CD14-positive monocyte (primary cell): Measurements from ENCODE around the gene DDX42. TPM values are rescaled to one million over a fixed set of nuclear protein-coding genes. Genes with fewer than 3 reads are reported as not detected.
A peak's percentile ranks its signal among the peaks of the same experiment; 100 is the strongest.

Experiments
- DNase-seq, 3 donors: peaks; one replicate each; pipeline ENCODE4 v3.0.0-alpha.2; 2011 to 2022
- H2AFZ ChIP-seq: 2 replicates; pipeline ENCODE4 v1.6.0; 2012; ENCODE audit warnings: mild to moderate bottlenecking, low read depth, low read length, inconsistent platforms; ENCODE audit not compliant: insufficient read depth, poor library complexity, severe bottlenecking
- H3K27ac ChIP-seq, 2 donors: 1 replicate in 1 of 2; 2 replicates in 1 of 2; pipeline ENCODE4 v1.5.1; 2012 to 2013; ENCODE audit warnings: low read length in 2 of 2, control low read depth in 1 of 2, inconsistent platforms in 1 of 2, low read depth in 1 of 2, mild to moderate bottlenecking in 1 of 2
- H3K27me3 ChIP-seq, 2 donors: one replicate each; pipeline versions ENCODE4 v1.6.0 to v1.6.1; 2011 to 2013; ENCODE audit warnings: low read length in 2 of 2; ENCODE audit not compliant: control insufficient read depth in 2 of 2, insufficient read depth in 2 of 2
- H3K36me3 ChIP-seq, 2 donors: replicated peaks in 1 of 2; 1 replicate in 1 of 2; 2 replicates in 1 of 2; pipeline versions ENCODE4 v1.5.1 to v1.6.1; 2012 to 2013; ENCODE audit warnings: low read length in 2 of 2, control low read depth in 1 of 2, inconsistent platforms in 1 of 2, mild to moderate bottlenecking in 1 of 2; ENCODE audit not compliant: insufficient read depth in 2 of 2, control insufficient read depth in 1 of 2
- H3K4me1 ChIP-seq, 2 donors: 1 replicate in 1 of 2; 2 replicates in 1 of 2; pipeline versions ENCODE4 v1.5.1 to v1.6.1; 2012 to 2013; ENCODE audit warnings: low read length in 2 of 2, control low read depth in 1 of 2, inconsistent platforms in 1 of 2, mild to moderate bottlenecking in 1 of 2, moderate library complexity in 1 of 2; ENCODE audit not compliant: insufficient read depth in 2 of 2, control insufficient read depth in 1 of 2
- H3K4me2 ChIP-seq: replicated peaks from 2 replicates; pipeline ENCODE3; 2012; ENCODE audit warnings: low read length, moderate library complexity, mild to moderate bottlenecking; ENCODE audit not compliant: poor library complexity, severe bottlenecking; ENCODE audit errors: extremely low read depth
- H3K4me3 ChIP-seq, 3 experiments: fragments of 200-600 bp in 1 of 3; sonication (generic) in 1 of 3; replicated peaks in 1 of 3; 1 replicate in 2 of 3; 2 replicates in 1 of 3; pipeline ENCODE4 v1.5.1; 2011 to 2013; ENCODE audit warnings: low read length in 3 of 3, mild to moderate bottlenecking in 3 of 3, control low read depth in 2 of 3, low read depth in 2 of 3, inconsistent platforms in 1 of 3, moderate library complexity in 1 of 3
- H3K79me2 ChIP-seq: 2 replicates; pipeline ENCODE4 v1.6.0; 2012; ENCODE audit warnings: mild to moderate bottlenecking, control low read depth, inconsistent platforms, low read length, moderate library complexity; ENCODE audit not compliant: insufficient read depth
- H3K9ac ChIP-seq: 2 replicates; pipeline ENCODE4 v1.6.0; 2017; ENCODE audit warnings: low read length, mild to moderate bottlenecking; ENCODE audit not compliant: insufficient read depth, poor library complexity, severe bottlenecking
- H3K9me3 ChIP-seq, 2 donors: replicated peaks in 1 of 2; 1 replicate in 1 of 2; 2 replicates in 1 of 2; pipeline versions ENCODE4 v1.5.1 to v1.6.1; 2012 to 2013; ENCODE audit warnings: low read length in 2 of 2, control low read depth in 1 of 2; ENCODE audit not compliant: control insufficient read depth in 1 of 2, insufficient read depth in 1 of 2
- H4K20me1 ChIP-seq: 2 replicates; pipeline ENCODE4 v1.6.0; 2012; ENCODE audit warnings: mild to moderate bottlenecking, low read length, control low read depth, moderate library complexity; ENCODE audit not compliant: insufficient read depth
- H3K27ac Mint-ChIP-seq, 7 donors: one replicate each; pipeline ENCODE4 v1.8.0; 2020; ENCODE audit warnings: mild to moderate bottlenecking in 7 of 7, mixed read lengths in 7 of 7, moderate library complexity in 6 of 7, inconsistent platforms in 2 of 7
- H3K27me3 Mint-ChIP-seq, 3 donors: one replicate each; pipeline ENCODE4 v1.8.0; 2021 to 2022; ENCODE audit warnings: low read depth in 3 of 3, mild to moderate bottlenecking in 3 of 3, mixed read lengths in 3 of 3, moderate library complexity in 3 of 3, inconsistent platforms in 1 of 3
- H3K36me3 Mint-ChIP-seq, 2 donors: one replicate each; pipeline ENCODE4 v1.8.0; 2020; ENCODE audit warnings: mixed read lengths in 2 of 2, inconsistent platforms in 1 of 2, mild to moderate bottlenecking in 1 of 2
- H3K4me1 Mint-ChIP-seq: one replicate; pipeline ENCODE4 v1.8.0; 2020; ENCODE audit warnings: mild to moderate bottlenecking, mixed read lengths
- H3K4me3 Mint-ChIP-seq, 2 donors: one replicate each; pipeline ENCODE4 v1.8.0; 2020; ENCODE audit warnings: mild to moderate bottlenecking in 2 of 2, mixed read lengths in 2 of 2, moderate library complexity in 1 of 2
- H3K9me3 Mint-ChIP-seq, 7 donors: one replicate each; pipeline ENCODE4 v1.8.0; 2020 to 2022; ENCODE audit warnings: mixed read lengths in 7 of 7, mild to moderate bottlenecking in 6 of 7, moderate library complexity in 6 of 7, inconsistent platforms in 2 of 7
- WGBS: methylation state at CpG from one replicate; pipeline ENCODE4 v1.1.5; 2013; ENCODE audit warnings: missing lambda C conversion rate; ENCODE audit not compliant: insufficient coverage; 5-methylcytosine and 5-hydroxymethylcytosine counted together
- intact Hi-C, 2 donors: fragments of 100-400 bp; cut with micrococcal nuclease; formaldehyde crosslinking; loops; one replicate each; pipeline versions ENCODE4 v1.15.0 to v1.15.1; 2023
- polyA plus RNA-seq, 3 donors: library from polyadenylated mRNA; depleted of rRNA in 1 of 3; unstranded in 2 of 3; stranded (reverse) in 1 of 3; fragments of 300-500 nt in 2 of 3; fragments of >200 nt in 1 of 3; fragmentation: Illumina TruSeq in 2 of 3; gene quantifications; 1 replicate in 2 of 3; 2 replicates in 1 of 3; pipeline ENCODE4 v1.2.3, GENCODE V29; 2012 to 2021
- TF ChIP-seq, protein P1 (sequence below): fragments of 200-600 bp; IDR thresholded peaks from one replicate; pipeline ENCODE4 v1.8.0; 2022; ENCODE audit warnings: antibody characterized with exemption, mild to moderate bottlenecking

Gene DDX42
- polyA plus RNA-seq, 3 donors = 3.1 to 89.2 (median 5.3) TPM

DNA sequence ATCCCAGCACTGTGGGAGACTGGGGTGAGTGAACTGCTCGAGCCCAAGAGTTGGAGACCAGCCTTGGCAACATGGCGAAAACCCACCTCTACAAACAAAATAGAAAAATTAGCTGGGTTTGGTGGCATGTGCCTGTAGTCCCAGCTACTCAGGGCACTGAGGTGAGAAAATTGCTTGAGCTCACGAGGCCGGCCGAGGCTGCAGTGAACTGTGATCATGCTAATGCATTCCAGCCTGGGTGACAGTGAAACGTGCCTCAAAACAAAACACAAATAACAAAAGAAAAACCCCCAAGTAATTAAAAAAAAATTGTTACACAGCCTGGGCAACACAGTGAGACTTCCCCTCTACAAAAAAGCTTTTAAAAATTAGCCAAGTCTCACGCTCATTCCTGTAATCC, 5.5 kb upstream of the DDX42 start:
- no peak overlapping the region for H3K4me2 ChIP-seq
- Mint-ChIP-seq H3K9me3 (no peaks in the 10 kb centered on the region), H3K27me3 (no peaks in the 10 kb centered on the region), H3K36me3 (peaks cover 25 to 44% of the 10 kb centered on the region in 2 donors), H3K4me3 (no peak overlapping the region), H3K4me1 (peaks cover 33% of the 10 kb centered on the region), H3K27ac (peak overlapping the region in 3 of 7 donors; percentile 14 to 61 (median 42))
- DNase-seq = no peak
- peaks cover 93% of the 10 kb centered on the region for H3K79me2 ChIP-seq
- no peaks in the 10 kb centered on the region for H3K27me3 ChIP-seq
- H2AFZ ChIP-seq = no peak overlapping the region
- H4K20me1 ChIP-seq = peaks cover 54% of the 10 kb centered on the region
- H3K9me3 ChIP-seq = no peaks in the 10 kb centered on the region
- H3K27ac ChIP-seq = peak overlapping the region in 1 of 2 donors; percentile 36
- no peak overlapping the region for H3K9ac ChIP-seq
- intact Hi-C loops = no loop called here
- H3K4me1 ChIP-seq = peaks cover 26 to 31% of the 10 kb centered on the region in 2 donors
- TF ChIP-seq, protein P1, sequence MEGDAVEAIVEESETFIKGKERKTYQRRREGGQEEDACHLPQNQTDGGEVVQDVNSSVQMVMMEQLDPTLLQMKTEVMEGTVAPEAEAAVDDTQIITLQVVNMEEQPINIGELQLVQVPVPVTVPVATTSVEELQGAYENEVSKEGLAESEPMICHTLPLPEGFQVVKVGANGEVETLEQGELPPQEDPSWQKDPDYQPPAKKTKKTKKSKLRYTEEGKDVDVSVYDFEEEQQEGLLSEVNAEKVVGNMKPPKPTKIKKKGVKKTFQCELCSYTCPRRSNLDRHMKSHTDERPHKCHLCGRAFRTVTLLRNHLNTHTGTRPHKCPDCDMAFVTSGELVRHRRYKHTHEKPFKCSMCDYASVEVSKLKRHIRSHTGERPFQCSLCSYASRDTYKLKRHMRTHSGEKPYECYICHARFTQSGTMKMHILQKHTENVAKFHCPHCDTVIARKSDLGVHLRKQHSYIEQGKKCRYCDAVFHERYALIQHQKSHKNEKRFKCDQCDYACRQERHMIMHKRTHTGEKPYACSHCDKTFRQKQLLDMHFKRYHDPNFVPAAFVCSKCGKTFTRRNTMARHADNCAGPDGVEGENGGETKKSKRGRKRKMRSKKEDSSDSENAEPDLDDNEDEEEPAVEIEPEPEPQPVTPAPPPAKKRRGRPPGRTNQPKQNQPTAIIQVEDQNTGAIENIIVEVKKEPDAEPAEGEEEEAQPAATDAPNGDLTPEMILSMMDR = no peak
- WGBS = 100% methylated on average over 4 of the region's 7 CpGs
- peaks cover 25 to 44% of the 10 kb centered on the region in 2 donors for H3K36me3 ChIP-seq
- no peak overlapping the region for H3K4me3 ChIP-seq

DNA sequence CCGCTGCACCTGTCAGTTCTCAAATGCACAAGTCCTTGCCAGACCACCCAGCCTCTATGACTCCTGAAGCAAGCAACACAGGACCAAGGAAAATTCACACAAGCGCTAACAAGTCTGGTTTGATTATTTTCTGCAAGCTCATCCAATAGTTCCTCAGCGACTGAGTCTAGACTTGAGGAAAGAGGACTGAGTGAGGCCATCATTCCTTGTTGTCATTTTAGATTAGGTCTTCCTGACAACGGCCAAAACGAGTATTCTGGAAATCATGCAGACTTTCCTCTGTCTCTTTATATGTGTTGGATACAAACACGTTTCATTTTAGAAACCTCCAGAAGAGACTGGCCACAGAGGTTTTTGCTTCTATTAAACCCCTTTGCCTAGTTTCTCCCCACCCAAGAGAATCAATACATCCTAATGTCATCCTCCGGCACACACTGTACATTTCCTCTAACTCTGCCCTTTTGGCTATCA, 1.1 kb upstream of the DDX42 start:
- Mint-ChIP-seq H3K4me3 (peak overlapping the region; percentile 92 to 96), H3K9me3 (no peaks in the 10 kb centered on the region), H3K27ac (peak overlapping the region; percentile 99 to 100 (median 99)), H3K4me1 (peaks cover 58% of the 10 kb centered on the region), H3K36me3 (peaks cover 6 to 26% of the 10 kb centered on the region in 2 donors), H3K27me3 (peaks cover 0 to 1% (median 0%) of the 10 kb centered on the region in 3 donors)
- H3K36me3 ChIP-seq = peaks cover 8 to 20% of the 10 kb centered on the region in 2 donors
- H3K4me3 ChIP-seq = peak overlapping the region; percentile 93 to 96 (median 94)
- H4K20me1 ChIP-seq = peaks cover 67% of the 10 kb centered on the region
- H3K4me2 ChIP-seq = peak overlapping the region; percentile 98
- peaks cover 91% of the 10 kb centered on the region for H3K79me2 ChIP-seq
- H3K27me3 ChIP-seq = no peaks in the 10 kb centered on the region
- peak overlapping the region; percentile 93 to 94 for H3K27ac ChIP-seq
- H2AFZ ChIP-seq = peak overlapping the region; percentile 92
- peak overlapping the region; percentile 93 for H3K9ac ChIP-seq
- no peaks in the 10 kb centered on the region for H3K9me3 ChIP-seq
- WGBS = 3% methylated on average over 4 of the region's 7 CpGs
- peak in 2 of 3 donors; percentile 37 to 57 for DNase-seq
- TF ChIP-seq, protein P1 = no peak
- peaks cover 39 to 54% of the 10 kb centered on the region in 2 donors for H3K4me1 ChIP-seq
- intact Hi-C loops = loop anchor here (1.0 to 10.0 kb wide), 4 partner anchors 31 to 148 kb away; partner anchors contain the start of genes MAP3K3 (in 1 of the 2) and SMARCD2 (in 1 of the 2)
